ENCODE measurements around the gene SAG.
"Not testable (repeated sequence)": the region's sequence is repeated elsewhere in the genome, so short reads cannot be mapped to it uniquely, and the experiment has no call there.

The SAG gene

GRCh38 chr2:233334915-233335314 lies 27.3 kb downstream of the SAG start:
- no peak for DNase-seq

- DNase-seq: not testable (repeated sequence)
These were observed 28.5 kb downstream of the SAG start for GRCh38 chr2:233336091-233336490.

- no peak for DNase-seq
These were observed 28.9 kb downstream of the SAG start for GRCh38 chr2:233336541-233336940.

- no peak for DNase-seq
These were observed 30.4 kb downstream of the SAG start for GRCh38 chr2:233338046-233338445.

- DNase-seq: no peak
These were observed 31.3 kb downstream of the SAG start for GRCh38 chr2:233338812-233339368.

GRCh38 chr2:233339427-233339826 lies 31.8 kb downstream of the SAG start:
- no peak for DNase-seq

- no peak for DNase-seq
These were observed 33.7 kb downstream of the SAG start for GRCh38 chr2:233341296-233341695.

GRCh38 chr2:233342301-233342700 lies 34.7 kb downstream of the SAG start:
- no peak for DNase-seq

- no peak for DNase-seq
These were observed 35.6 kb downstream of the SAG start for GRCh38 chr2:233343171-233343705.

GRCh38 chr2:233346376-233346775 lies 38.8 kb downstream of the SAG start:
- DNase-seq: no peak

GRCh38 chr2:233346930-233347329 lies 39.3 kb downstream of the SAG start:
- DNase-seq: no peak

- no peak for DNase-seq
These were observed 41.7 kb downstream of the SAG start for GRCh38 chr2:233349005-233349998.

GRCh38 chr2:233350708-233351107 lies 43.1 kb downstream of the SAG start:
- DNase-seq: peak; percentile 37

- no peak for DNase-seq
These were observed 43.8 kb downstream of the SAG start for GRCh38 chr2:233351423-233351822.

- no peak for DNase-seq
These were observed 44.7 kb downstream of the SAG start for GRCh38 chr2:233352141-233352842.

GRCh38 chr2:233353101-233353768 lies 45.6 kb downstream of the SAG start:
- DNase-seq: no peak

GRCh38 chr2:233353769-233354499 lies 46.3 kb downstream of the SAG start, which contains the start of gene DGKD:
Gene DGKD (plus strand): TSS chr2:233354494. CDS start chr2:233354519, 25 bp downstream.
- DNase-seq: peak; percentile 77

GRCh38 chr2:233354500-233354924 lies 46.9 kb downstream of the SAG start:
- DNase-seq: no peak

GRCh38 chr2:233354971-233355574 lies 47.5 kb downstream of the SAG start:
- peak; percentile 13 for DNase-seq

- DNase-seq: no peak
These were observed 48.3 kb downstream of the SAG start for GRCh38 chr2:233355916-233356315.

- no peak for DNase-seq
These were observed 49.1 kb downstream of the SAG start for GRCh38 chr2:233356546-233357308.
